ENCODE data around the gene BTN2A1. TPM values are rescaled to one million over a fixed set of nuclear protein-coding genes. Genes with fewer than 3 reads are reported as not detected.
A peak's percentile ranks its signal among the peaks of the same experiment; 100 is the strongest.

The BTN2A1 gene
- total and polyA plus RNA-seq, 2 of the 13 experiments (the other 11 are each of a cell fraction or from before 2014, with no cell fraction given), result 16.4 to 30.4 TPM

DNA sequence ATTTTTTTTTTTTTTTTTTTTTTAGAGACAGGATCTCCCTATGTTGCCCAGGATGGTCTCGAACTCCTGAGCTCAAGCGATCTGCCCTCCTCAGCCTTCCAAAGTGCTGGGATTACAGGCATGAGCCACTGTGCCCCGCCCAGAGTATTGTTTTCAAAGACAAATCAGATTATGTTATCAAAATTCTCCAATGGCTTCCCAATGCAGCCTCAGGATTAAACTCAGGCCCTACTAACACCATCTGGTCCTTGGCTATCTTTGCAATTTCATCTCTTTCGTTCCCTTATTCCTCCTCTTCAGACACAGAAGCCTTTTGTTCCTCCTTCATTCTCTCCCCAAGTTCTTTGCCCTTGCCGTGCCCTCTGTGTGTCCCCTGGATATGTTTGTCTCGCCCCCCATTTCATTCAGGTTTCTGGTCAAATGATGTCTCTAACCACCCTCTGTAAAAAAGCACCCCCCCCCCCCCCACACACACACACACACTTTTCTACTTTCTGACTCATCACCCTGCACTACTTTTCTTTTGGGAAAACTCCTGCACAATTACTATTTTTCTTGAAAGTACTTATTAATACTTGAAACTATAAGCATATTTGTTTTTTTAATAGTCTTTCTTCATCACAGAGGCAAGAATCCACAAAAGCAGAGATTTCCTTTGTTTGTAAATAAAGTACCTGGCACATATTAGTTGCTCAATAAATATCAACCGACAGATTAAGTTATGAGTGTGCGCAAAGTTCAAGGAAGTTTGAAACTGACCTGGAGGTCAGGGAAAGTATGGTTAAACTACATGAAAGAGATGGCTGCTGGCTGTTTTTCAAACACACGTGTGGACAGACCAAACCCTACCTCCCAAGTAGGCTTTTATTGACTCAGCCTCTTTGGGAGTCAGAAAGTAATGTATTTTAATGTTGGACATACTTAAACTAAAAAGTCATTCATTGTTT is 59.0 kb downstream of the BTN2A1 start (continued):
- TF ChIP-seq, protein P1, sequence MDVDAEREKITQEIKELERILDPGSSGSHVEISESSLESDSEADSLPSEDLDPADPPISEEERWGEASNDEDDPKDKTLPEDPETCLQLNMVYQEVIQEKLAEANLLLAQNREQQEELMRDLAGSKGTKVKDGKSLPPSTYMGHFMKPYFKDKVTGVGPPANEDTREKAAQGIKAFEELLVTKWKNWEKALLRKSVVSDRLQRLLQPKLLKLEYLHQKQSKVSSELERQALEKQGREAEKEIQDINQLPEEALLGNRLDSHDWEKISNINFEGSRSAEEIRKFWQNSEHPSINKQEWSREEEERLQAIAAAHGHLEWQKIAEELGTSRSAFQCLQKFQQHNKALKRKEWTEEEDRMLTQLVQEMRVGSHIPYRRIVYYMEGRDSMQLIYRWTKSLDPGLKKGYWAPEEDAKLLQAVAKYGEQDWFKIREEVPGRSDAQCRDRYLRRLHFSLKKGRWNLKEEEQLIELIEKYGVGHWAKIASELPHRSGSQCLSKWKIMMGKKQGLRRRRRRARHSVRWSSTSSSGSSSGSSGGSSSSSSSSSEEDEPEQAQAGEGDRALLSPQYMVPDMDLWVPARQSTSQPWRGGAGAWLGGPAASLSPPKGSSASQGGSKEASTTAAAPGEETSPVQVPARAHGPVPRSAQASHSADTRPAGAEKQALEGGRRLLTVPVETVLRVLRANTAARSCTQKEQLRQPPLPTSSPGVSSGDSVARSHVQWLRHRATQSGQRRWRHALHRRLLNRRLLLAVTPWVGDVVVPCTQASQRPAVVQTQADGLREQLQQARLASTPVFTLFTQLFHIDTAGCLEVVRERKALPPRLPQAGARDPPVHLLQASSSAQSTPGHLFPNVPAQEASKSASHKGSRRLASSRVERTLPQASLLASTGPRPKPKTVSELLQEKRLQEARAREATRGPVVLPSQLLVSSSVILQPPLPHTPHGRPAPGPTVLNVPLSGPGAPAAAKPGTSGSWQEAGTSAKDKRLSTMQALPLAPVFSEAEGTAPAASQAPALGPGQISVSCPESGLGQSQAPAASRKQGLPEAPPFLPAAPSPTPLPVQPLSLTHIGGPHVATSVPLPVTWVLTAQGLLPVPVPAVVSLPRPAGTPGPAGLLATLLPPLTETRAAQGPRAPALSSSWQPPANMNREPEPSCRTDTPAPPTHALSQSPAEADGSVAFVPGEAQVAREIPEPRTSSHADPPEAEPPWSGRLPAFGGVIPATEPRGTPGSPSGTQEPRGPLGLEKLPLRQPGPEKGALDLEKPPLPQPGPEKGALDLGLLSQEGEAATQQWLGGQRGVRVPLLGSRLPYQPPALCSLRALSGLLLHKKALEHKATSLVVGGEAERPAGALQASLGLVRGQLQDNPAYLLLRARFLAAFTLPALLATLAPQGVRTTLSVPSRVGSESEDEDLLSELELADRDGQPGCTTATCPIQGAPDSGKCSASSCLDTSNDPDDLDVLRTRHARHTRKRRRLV (CRISPR knock-in tag; IDR thresholded peaks at IDR 0.05), result no peak
- TF ChIP-seq, protein P2, sequence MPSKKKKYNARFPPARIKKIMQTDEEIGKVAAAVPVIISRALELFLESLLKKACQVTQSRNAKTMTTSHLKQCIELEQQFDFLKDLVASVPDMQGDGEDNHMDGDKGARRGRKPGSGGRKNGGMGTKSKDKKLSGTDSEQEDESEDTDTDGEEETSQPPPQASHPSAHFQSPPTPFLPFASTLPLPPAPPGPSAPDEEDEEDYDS (CRISPR knock-in tag; IDR thresholded peaks at IDR 0.05), result no peak
- TF ChIP-seq RAD21 (CRISPR knock-in tag; IDR thresholded peaks at IDR 0.05) (no peak), ZNF33B (CRISPR knock-in tag; IDR thresholded peaks at IDR 0.05) (no peak), RCOR2 (CRISPR knock-in tag; IDR thresholded peaks at IDR 0.05) (peak; percentile 95), MATR3 (CRISPR knock-in tag; IDR thresholded peaks at IDR 0.05) (no peak), ZFP82 (CRISPR knock-in tag; IDR thresholded peaks at IDR 0.05; ENCODE audit: borderline replicate concordance) (no peak), SRF (IDR thresholded peaks at IDR 0.05; ENCODE audit: low read depth, low read length) (no peak)
- TF ChIP-seq, protein P3, sequence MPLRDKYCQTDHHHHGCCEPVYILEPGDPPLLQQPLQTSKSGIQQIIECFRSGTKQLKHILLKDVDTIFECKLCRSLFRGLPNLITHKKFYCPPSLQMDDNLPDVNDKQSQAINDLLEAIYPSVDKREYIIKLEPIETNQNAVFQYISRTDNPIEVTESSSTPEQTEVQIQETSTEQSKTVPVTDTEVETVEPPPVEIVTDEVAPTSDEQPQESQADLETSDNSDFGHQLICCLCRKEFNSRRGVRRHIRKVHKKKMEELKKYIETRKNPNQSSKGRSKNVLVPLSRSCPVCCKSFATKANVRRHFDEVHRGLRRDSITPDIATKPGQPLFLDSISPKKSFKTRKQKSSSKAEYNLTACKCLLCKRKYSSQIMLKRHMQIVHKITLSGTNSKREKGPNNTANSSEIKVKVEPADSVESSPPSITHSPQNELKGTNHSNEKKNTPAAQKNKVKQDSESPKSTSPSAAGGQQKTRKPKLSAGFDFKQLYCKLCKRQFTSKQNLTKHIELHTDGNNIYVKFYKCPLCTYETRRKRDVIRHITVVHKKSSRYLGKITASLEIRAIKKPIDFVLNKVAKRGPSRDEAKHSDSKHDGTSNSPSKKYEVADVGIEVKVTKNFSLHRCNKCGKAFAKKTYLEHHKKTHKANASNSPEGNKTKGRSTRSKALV (CRISPR knock-in tag; IDR thresholded peaks at IDR 0.05), result no peak
- TF ChIP-seq, protein P4, sequence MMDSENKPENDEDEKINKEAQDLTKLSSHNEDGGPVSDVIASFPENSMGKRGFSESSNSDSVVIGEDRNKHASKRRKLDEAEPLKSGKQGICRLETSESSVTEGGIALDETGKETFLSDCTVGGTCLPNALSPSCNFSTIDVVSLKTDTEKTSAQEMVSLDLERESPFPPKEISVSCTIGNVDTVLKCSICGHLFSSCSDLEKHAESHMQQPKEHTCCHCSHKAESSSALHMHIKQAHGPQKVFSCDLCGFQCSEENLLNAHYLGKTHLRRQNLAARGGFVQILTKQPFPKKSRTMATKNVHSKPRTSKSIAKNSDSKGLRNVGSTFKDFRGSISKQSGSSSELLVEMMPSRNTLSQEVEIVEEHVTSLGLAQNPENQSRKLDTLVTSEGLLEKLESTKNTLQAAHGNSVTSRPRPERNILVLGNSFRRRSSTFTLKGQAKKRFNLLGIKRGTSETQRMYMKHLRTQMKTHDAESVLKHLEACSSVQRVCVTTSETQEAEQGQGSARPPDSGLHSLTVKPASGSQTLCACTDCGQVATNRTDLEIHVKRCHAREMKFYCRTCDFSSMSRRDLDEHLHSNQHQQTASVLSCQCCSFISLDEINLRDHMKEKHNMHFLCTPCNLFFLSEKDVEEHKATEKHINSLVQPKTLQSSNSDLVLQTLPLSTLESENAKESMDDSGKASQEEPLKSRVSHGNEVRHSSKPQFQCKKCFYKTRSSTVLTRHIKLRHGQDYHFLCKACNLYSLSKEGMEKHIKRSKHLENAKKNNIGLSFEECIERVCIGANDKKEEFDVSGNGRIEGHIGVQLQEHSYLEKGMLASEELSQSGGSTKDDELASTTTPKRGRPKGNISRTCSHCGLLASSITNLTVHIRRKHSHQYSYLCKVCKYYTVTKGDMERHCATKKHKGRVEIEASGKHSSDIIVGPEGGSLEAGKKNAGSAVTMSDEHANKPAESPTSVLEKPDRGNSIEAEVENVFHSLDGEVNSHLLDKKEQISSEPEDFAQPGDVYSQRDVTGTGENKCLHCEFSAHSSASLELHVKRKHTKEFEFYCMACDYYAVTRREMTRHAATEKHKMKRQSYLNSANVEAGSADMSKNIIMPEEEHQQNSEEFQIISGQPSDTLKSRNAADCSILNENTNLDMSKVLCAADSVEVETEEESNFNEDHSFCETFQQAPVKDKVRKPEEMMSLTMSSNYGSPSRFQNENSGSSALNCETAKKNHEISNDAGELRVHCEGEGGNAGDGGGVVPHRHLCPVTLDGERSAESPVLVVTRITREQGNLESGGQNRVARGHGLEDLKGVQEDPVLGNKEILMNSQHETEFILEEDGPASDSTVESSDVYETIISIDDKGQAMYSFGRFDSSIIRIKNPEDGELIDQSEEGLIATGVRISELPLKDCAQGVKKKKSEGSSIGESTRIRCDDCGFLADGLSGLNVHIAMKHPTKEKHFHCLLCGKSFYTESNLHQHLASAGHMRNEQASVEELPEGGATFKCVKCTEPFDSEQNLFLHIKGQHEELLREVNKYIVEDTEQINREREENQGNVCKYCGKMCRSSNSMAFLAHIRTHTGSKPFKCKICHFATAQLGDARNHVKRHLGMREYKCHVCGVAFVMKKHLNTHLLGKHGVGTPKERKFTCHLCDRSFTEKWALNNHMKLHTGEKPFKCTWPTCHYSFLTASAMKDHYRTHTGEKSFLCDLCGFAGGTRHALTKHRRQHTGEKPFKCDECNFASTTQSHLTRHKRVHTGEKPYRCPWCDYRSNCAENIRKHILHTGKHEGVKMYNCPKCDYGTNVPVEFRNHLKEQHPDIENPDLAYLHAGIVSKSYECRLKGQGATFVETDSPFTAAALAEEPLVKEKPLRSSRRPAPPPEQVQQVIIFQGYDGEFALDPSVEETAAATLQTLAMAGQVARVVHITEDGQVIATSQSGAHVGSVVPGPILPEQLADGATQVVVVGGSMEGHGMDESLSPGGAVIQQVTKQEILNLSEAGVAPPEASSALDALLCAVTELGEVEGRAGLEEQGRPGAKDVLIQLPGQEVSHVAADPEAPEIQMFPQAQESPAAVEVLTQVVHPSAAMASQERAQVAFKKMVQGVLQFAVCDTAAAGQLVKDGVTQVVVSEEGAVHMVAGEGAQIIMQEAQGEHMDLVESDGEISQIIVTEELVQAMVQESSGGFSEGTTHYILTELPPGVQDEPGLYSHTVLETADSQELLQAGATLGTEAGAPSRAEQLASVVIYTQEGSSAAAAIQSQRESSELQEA (CRISPR knock-in tag; IDR thresholded peaks at IDR 0.05; ENCODE audit: not compliant biosample characterization), result no peak
- TF ChIP-seq, protein P5, sequence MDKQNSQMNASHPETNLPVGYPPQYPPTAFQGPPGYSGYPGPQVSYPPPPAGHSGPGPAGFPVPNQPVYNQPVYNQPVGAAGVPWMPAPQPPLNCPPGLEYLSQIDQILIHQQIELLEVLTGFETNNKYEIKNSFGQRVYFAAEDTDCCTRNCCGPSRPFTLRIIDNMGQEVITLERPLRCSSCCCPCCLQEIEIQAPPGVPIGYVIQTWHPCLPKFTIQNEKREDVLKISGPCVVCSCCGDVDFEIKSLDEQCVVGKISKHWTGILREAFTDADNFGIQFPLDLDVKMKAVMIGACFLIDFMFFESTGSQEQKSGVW (CRISPR knock-in tag; IDR thresholded peaks at IDR 0.05; ENCODE audit: borderline replicate concordance), result no peak
